Sigmoid colon (tissue), 7 donors: Measurements from ENCODE around the gene TNRC6A. TPM values are rescaled to one million over a fixed set of nuclear protein-coding genes. Genes with fewer than 3 reads are reported as not detected.
A peak's percentile ranks its signal among the peaks of the same experiment; 100 is the strongest.
"Not testable (repeated sequence)": the region's sequence is repeated elsewhere in the genome, so short reads cannot be mapped to it uniquely, and the experiment has no call there.

Experiments
- DNase-seq: peaks from one replicate; pipeline ENCODE4 v3.0.0-alpha.2; 2019
- H3K27ac ChIP-seq, 4 donors: fragments of 200-600 bp; sonication (generic); one replicate each; pipeline ENCODE4 v1.5.1; 2016 to 2019; ENCODE audit warnings: mild to moderate bottlenecking in 1 of 4
- H3K27me3 ChIP-seq, 3 donors: fragments of 200-600 bp; sonication (generic); one replicate each; pipeline ENCODE4 v1.5.1; 2019; ENCODE audit warnings: mild to moderate bottlenecking in 1 of 3
- H3K36me3 ChIP-seq, 4 donors: fragments of 200-600 bp; sonication (generic); one replicate each; pipeline ENCODE4 v1.5.1; 2016 to 2019
- H3K4me1 ChIP-seq, 4 donors: fragments of 200-600 bp; sonication (generic); one replicate each; pipeline ENCODE4 v1.5.1; 2017 to 2019
- H3K4me3 ChIP-seq, 4 donors: fragments of 200-600 bp; sonication (generic); one replicate each; pipeline ENCODE4 v1.5.1; 2017 to 2019; ENCODE audit warnings: mild to moderate bottlenecking in 2 of 4, moderate library complexity in 1 of 4
- H3K9me3 ChIP-seq, 4 donors: fragments of 200-600 bp in 3 of 4; sonication (generic) in 3 of 4; one replicate each; pipeline versions ENCODE4 v1.5.1 to v1.6.1; 2013 to 2019
- CTCF ChIP-seq, 4 experiments: fragments of 450-650 bp in 3 of 4; fragments of 200-600 bp in 1 of 4; IDR thresholded peaks; one replicate each; pipeline ENCODE4 v1.5.1; 2016 to 2019; ENCODE audit warnings: antibody characterized with exemption in 4 of 4, mild to moderate bottlenecking in 3 of 4, moderate library complexity in 2 of 4
- EP300 ChIP-seq, 4 donors: sonication (generic); formaldehyde crosslinking; IDR thresholded peaks; one replicate each; pipeline ENCODE4 v1.6.1; 2017; ENCODE audit warnings: antibody characterized with exemption in 4 of 4
- POLR2A ChIP-seq, 2 donors: fragments of 450-650 bp; IDR thresholded peaks; one replicate each; pipeline ENCODE4 v1.6.1; 2016; ENCODE audit warnings: antibody characterized with exemption in 2 of 2, mild to moderate bottlenecking in 2 of 2, moderate library complexity in 2 of 2
- POLR2AphosphoS5 ChIP-seq, 4 donors: sonication (generic); formaldehyde crosslinking; IDR thresholded peaks; one replicate each; pipeline ENCODE4 v1.6.1; 2017; ENCODE audit warnings: antibody characterized with exemption in 4 of 4
- WGBS, 2 donors: extraction: QIAGEN DNeasy Blood & Tissue Kit; methylation state at CpG; one replicate each; pipeline ENCODE4 v1.1.7; 2013; 5-methylcytosine and 5-hydroxymethylcytosine counted together
- intact Hi-C: fragments of 100-400 bp; cut with DNase I; formaldehyde crosslinking; loops from one replicate; pipeline ENCODE4 v1.15.1; 2023
- polyA plus RNA-seq, 3 donors: library from polyadenylated mRNA; stranded (reverse); fragments of 200-250 nt; gene quantifications; one replicate each; pipeline ENCODE4 v1.2.3, GENCODE V29; 2013
- total RNA-seq, 4 donors: library from RNA; depleted of rRNA; stranded (reverse); fragments of >200 nt; gene quantifications; one replicate each; pipeline ENCODE4 v1.1.0, GENCODE V29; 2016
- donor health status: healthy with polysubstance abuse.
- donor health status: Bipolar disorder and iron deficiency.
- donor health status: healthy.

TNRC6A gene
- total and polyA plus RNA-seq, 7 donors, result 4.6 to 129 (median 42.8) TPM

GRCh38 chr16:24700549-24701392, 28.7 kb upstream of the TNRC6A start:
- intact Hi-C loops, result loop anchor here (1.0 to 2.0 kb wide), 2 partner anchors 28 to 77 kb away; partner anchors contain the start of gene TNRC6A
- Histone ChIP-seq H3K9me3 (no peaks in the 10 kb centered on the region), H3K27ac (peak overlapping the region; percentile 82 to 89 (median 86)), H3K27me3 (no peaks in the 10 kb centered on the region), H3K36me3 (no peaks in the 10 kb centered on the region), H3K4me3 (no peak overlapping the region), H3K4me1 (peaks cover 2 to 37% (median 29%) of the 10 kb centered on the region in 4 donors)
- TF ChIP-seq CTCF (IDR thresholded peaks at IDR 0.05) (peak in 1 of 4 experiments; percentile 22), EP300 (IDR thresholded peaks at IDR 0.05) (peak; percentile 71 to 98 (median 96)), POLR2AphosphoS5 (IDR thresholded peaks at IDR 0.05) (peak; percentile 88 to 95 (median 94)), POLR2A (IDR thresholded peaks at IDR 0.05) (no peak)
- WGBS, 2 donors, result 60 to 68% methylated on average over 11 of the region's 11 CpGs
- peak; percentile 96 for DNase-seq

DNA sequence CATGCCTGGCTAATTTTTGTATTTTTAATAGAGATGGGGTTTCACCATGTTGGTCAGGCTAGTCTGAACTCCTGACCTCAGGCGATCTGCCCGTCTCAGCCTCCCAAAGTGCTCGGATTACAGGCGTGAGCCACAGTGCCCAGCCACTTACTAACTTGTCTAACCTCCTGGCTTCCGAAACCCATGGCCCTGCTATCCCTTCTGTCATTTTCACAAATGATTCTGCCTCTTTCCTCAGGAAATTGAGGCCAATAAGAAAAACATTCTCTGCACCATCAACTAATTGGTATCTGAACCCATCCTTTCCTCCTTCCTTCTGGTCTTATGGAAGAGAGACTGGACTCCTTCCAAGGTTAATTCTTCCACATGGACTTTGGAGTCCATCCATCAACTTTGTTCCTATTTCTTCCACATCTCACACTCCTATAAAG, 27.9 kb upstream of the TNRC6A start:
- Histone ChIP-seq H3K27me3 (no peaks in the 10 kb centered on the region), H3K4me3 (no peak overlapping the region), H3K36me3 (no peaks in the 10 kb centered on the region), H3K4me1 (peaks cover 2 to 37% (median 29%) of the 10 kb centered on the region in 4 donors), H3K9me3 (no peaks in the 10 kb centered on the region), H3K27ac (peak overlapping the region; percentile 82 to 89 (median 86))
- no peak for DNase-seq
- WGBS, 2 donors, result 62 to 65% methylated on average over 5 of the region's 5 CpGs
- intact Hi-C loops, result loop anchor here (1.0 to 2.0 kb wide), 2 partner anchors 27 to 76 kb away; partner anchors contain the start of gene TNRC6A
- TF ChIP-seq EP300 (IDR thresholded peaks at IDR 0.05) (no peak), CTCF (IDR thresholded peaks at IDR 0.05) (no peak), POLR2AphosphoS5 (IDR thresholded peaks at IDR 0.05) (no peak), POLR2A (IDR thresholded peaks at IDR 0.05) (no peak)

- H3K4me3 ChIP-seq, H3K9me3 ChIP-seq, H3K27ac ChIP-seq, H3K4me1 ChIP-seq, H3K36me3 ChIP-seq, H3K27me3 ChIP-seq, intact Hi-C loops: not testable (repeated sequence)
- peak; percentile 36 for DNase-seq
- 75 to 79% methylated on average over 7 of the region's 7 CpGs for WGBS, 2 donors
Observed at GRCh38 chr16:24707760-24708159, 21.7 kb upstream of the TNRC6A start.

DNA sequence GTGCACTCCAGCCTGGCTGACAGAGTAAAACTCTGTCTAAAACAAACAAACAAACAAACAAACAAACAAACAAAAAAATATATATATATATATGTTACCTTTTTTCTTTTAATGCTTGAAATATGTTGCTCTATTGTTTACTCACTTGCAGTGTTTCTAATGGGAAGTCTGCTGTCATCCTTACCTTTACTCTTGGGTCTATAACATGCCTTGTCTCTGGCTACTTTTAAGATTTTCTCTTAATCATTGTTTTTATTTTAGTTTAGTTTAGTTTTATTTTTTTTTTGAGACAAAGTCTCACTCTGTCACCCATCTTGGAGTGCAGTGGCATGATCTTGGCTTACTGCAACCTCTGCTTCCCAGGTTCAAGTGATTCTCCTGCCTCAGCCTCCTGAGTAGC, 16.1 kb upstream of the TNRC6A start:
- peaks cover 0 to 13% (median 7%) of the 10 kb centered on the region in 4 donors for H3K4me1 ChIP-seq
- intact Hi-C loops, result no loop called here
- DNase-seq, result no peak

More for the DNA sequence above, 16.1 kb upstream of the TNRC6A start:
- TF ChIP-seq POLR2A (IDR thresholded peaks at IDR 0.05), result no peak
- TF ChIP-seq EP300 (IDR thresholded peaks at IDR 0.05), result no peak
- TF ChIP-seq CTCF (IDR thresholded peaks at IDR 0.05), result no peak
- TF ChIP-seq POLR2AphosphoS5 (IDR thresholded peaks at IDR 0.05), result no peak
- H3K4me3 ChIP-seq, result no peak overlapping the region
- H3K36me3 ChIP-seq, result no peaks in the 10 kb centered on the region
- no peaks in the 10 kb centered on the region for H3K9me3 ChIP-seq
- H3K27me3 ChIP-seq, result no peaks in the 10 kb centered on the region
- H3K27ac ChIP-seq, result no peak overlapping the region
